Smooth muscle cell (in vitro differentiated cells): ENCODE measurements around the gene HPCAL1. TPM values are rescaled to one million over a fixed set of nuclear protein-coding genes. Genes with fewer than 3 reads are reported as not detected.

Source experiments
- DNase-seq: peaks from one replicate; lab custom pipeline; 2025; ENCODE audit not compliant: unreplicated experiment; lab: John Stamatoyannopoulos, UW
- H2AFZ ChIP-seq: fragments of 200-600 bp; sonication (generic); 2 replicates; pipeline ENCODE4 v1.6.0; 2016; ENCODE audit warnings: antibody characterized with exemption, low read depth, mild to moderate bottlenecking
- H3F3A ChIP-seq: fragments of 200-600 bp; sonication (generic); 2 replicates; pipeline ENCODE4 v1.6.0; 2017; ENCODE audit warnings: antibody characterized with exemption, low read depth
- H3K27ac ChIP-seq: fragments of 200-600 bp; sonication (generic); 2 replicates; pipeline ENCODE4 v1.5.1; 2016; ENCODE audit warnings: low read depth, mild to moderate bottlenecking
- H3K27me3 ChIP-seq: fragments of 200-600 bp; sonication (generic); 2 replicates; pipeline ENCODE4 v1.6.1; 2016; ENCODE audit warnings: low read depth, mild to moderate bottlenecking
- H3K36me3 ChIP-seq: fragments of 200-600 bp; sonication (generic); 2 replicates; pipeline ENCODE4 v1.5.1; 2016; ENCODE audit warnings: low read depth
- H3K4me1 ChIP-seq: fragments of 200-600 bp; sonication (generic); 2 replicates; pipeline ENCODE4 v1.5.1; 2016; ENCODE audit warnings: low read depth
- H3K4me2 ChIP-seq: fragments of 200-600 bp; sonication (generic); 2 replicates; pipeline ENCODE4 v1.6.0; 2016; ENCODE audit warnings: mild to moderate bottlenecking
- H3K4me3 ChIP-seq: fragments of 200-600 bp; sonication (generic); 2 replicates; pipeline ENCODE4 v1.5.1; 2016; ENCODE audit warnings: mild to moderate bottlenecking
- H3K79me2 ChIP-seq: fragments of 200-600 bp; sonication (generic); 2 replicates; pipeline ENCODE4 v1.6.0; 2016; ENCODE audit warnings: low read depth, mild to moderate bottlenecking
- H3K9ac ChIP-seq: fragments of 200-600 bp; sonication (generic); 2 replicates; pipeline ENCODE4 v1.6.0; 2016; ENCODE audit warnings: low read depth
- H3K9me3 ChIP-seq: fragments of 200-600 bp; sonication (generic); replicated peaks from 2 replicates; pipeline ENCODE4 v1.5.1; 2016; ENCODE audit warnings: low read depth
- H4K20me1 ChIP-seq: fragments of 200-600 bp; sonication (generic); 2 replicates; pipeline ENCODE4 v1.6.0; 2016; ENCODE audit warnings: low read depth
- CTCF ChIP-seq: fragments of 200-600 bp; sonication (generic); IDR thresholded peaks from 2 replicates; pipeline ENCODE4 v1.5.1; 2017; ENCODE audit warnings: borderline replicate concordance, mild to moderate bottlenecking, antibody characterized with exemption; ENCODE audit not compliant: insufficient read depth, poor library complexity, severe bottlenecking
- WGBS: methylation state at CpG from one replicate; pipeline ENCODE4 v1.1.7; 2016; ENCODE audit warnings: low lambda C conversion rate; 5-methylcytosine and 5-hydroxymethylcytosine counted together
- polyA plus RNA-seq: library from polyadenylated mRNA; unstranded; fragments of >200 nt; fragmentation: Nextera tagmentation; extraction: Ambion mirVana; gene quantifications from 2 replicates; pipeline ENCODE4 v1.2.1, GENCODE V29; 2016
- total RNA-seq: library from RNA; depleted of rRNA; stranded (reverse); fragments of >200 nt; gene quantifications from 2 replicates; pipeline ENCODE4 v1.2.3, GENCODE V29; 2014

Gene HPCAL1
- total and polyA plus RNA-seq, 2 experiments from 2014 or later: 11.7 to 15.8 TPM

- Histone ChIP-seq H3K4me1 (peaks cover 34% of the 10 kb centered on the region), H2AFZ (no peak overlapping the region), H3K27me3 (no peaks in the 10 kb centered on the region), H3K9me3 (no peaks in the 10 kb centered on the region), H3K36me3 (no peaks in the 10 kb centered on the region), H3K4me2 (no peak overlapping the region), H3K4me3 (no peak overlapping the region), H3K9ac (peak overlapping the region; percentile 63), H3K79me2 (no peaks in the 10 kb centered on the region), H3K27ac (peak overlapping the region; percentile 82), H3F3A (no peaks in the 10 kb centered on the region), H4K20me1 (no peaks in the 10 kb centered on the region)
- TF ChIP-seq CTCF: no peak
- DNase-seq: no peak
- WGBS: 86% methylated on average over 6 of the region's 6 CpGs
These were observed 26.8 kb downstream of the HPCAL1 start for GRCh38 chr2:10329580-10329879.

- Histone ChIP-seq H3F3A (no peaks in the 10 kb centered on the region), H3K4me1 (peaks cover 34% of the 10 kb centered on the region), H3K36me3 (no peaks in the 10 kb centered on the region), H3K9ac (peak overlapping the region; percentile 63), H2AFZ (peak overlapping the region; percentile 74), H4K20me1 (no peaks in the 10 kb centered on the region), H3K4me2 (peak overlapping the region; percentile 74), H3K4me3 (no peak overlapping the region), H3K27me3 (no peaks in the 10 kb centered on the region), H3K79me2 (no peaks in the 10 kb centered on the region), H3K9me3 (no peaks in the 10 kb centered on the region), H3K27ac (peak overlapping the region; percentile 82)
- WGBS: 52% methylated on average over 21 of the region's 21 CpGs
- no peak for DNase-seq
- no peak for TF ChIP-seq CTCF
These were observed 27.4 kb downstream of the HPCAL1 start for GRCh38 chr2:10329880-10330699.

- Histone ChIP-seq H3K9me3 (no peaks in the 10 kb centered on the region), H2AFZ (peak overlapping the region; percentile 74), H3K9ac (peak overlapping the region; percentile 63), H3K4me1 (peaks cover 34% of the 10 kb centered on the region), H3K27ac (peak overlapping the region; percentile 82), H3K27me3 (no peaks in the 10 kb centered on the region), H4K20me1 (no peaks in the 10 kb centered on the region), H3K36me3 (no peaks in the 10 kb centered on the region), H3F3A (no peaks in the 10 kb centered on the region), H3K4me3 (no peak overlapping the region), H3K79me2 (no peaks in the 10 kb centered on the region), H3K4me2 (peak overlapping the region; percentile 74)
- DNase-seq: no peak
- WGBS: 91% methylated on average over 9 of the region's 9 CpGs
- TF ChIP-seq CTCF: no peak
These were observed 28.0 kb downstream of the HPCAL1 start for GRCh38 chr2:10330700-10331026.
